Activated naive CD8-positive, alpha-beta T cell treated with anti-CD3 and anti-CD28 coated beads, Interleukin-2, amount 10 ng/mL, durations not matched to agents 7 days and 5 days (primary cell): Measurements from ENCODE around the gene RPS5. TPM values are rescaled to one million over a fixed set of nuclear protein-coding genes. Genes with fewer than 3 reads are reported as not detected.

Experiments
- ATAC-seq: fragments of 150-1000 bp; cut with Tn5 transposase; one replicate; pipeline ENCODE4 v1.10.0; 2021; ENCODE audit warnings: low read depth, moderate library complexity
- POLR2A ChIA-PET: fragments of 350-600 bp; sonication (Branson Sonifier 250); formaldehyde crosslinking; loops from one replicate; lab custom pipeline; 2021; ENCODE audit warnings: antibody characterized with exemption; lab: Charles Lee
- DNase-seq: peaks from one replicate; pipeline ENCODE4 v3.0.0; 2021
- H3K27ac Mint-ChIP-seq: one replicate; pipeline ENCODE4 v1.8.0; 2022; ENCODE audit warnings: mild to moderate bottlenecking, mixed read lengths
- H3K27me3 Mint-ChIP-seq: one replicate; pipeline ENCODE4 v1.8.0; 2022; ENCODE audit warnings: mild to moderate bottlenecking, moderate library complexity, mixed read lengths
- H3K36me3 Mint-ChIP-seq: one replicate; pipeline ENCODE4 v1.8.0; 2021; ENCODE audit warnings: mild to moderate bottlenecking, mixed read lengths
- H3K4me1 Mint-ChIP-seq: one replicate; pipeline ENCODE4 v1.8.0; 2021; ENCODE audit warnings: mixed read lengths
- H3K4me3 Mint-ChIP-seq: one replicate; pipeline ENCODE4 v1.8.0; 2022; ENCODE audit warnings: mild to moderate bottlenecking, moderate library complexity, mixed read lengths
- H3K9me3 Mint-ChIP-seq: one replicate; pipeline ENCODE4 v1.8.0; 2021; ENCODE audit warnings: mixed read lengths
- total RNA-seq, 2 experiments: library from RNA; stranded (reverse); gene quantifications; one replicate each; pipeline ENCODE4 v1.2.3, GENCODE V29; 2021

RPS5 gene
- total RNA-seq, 2 experiments from 2014 or later = 1,038 to 1,039 TPM

DNA sequence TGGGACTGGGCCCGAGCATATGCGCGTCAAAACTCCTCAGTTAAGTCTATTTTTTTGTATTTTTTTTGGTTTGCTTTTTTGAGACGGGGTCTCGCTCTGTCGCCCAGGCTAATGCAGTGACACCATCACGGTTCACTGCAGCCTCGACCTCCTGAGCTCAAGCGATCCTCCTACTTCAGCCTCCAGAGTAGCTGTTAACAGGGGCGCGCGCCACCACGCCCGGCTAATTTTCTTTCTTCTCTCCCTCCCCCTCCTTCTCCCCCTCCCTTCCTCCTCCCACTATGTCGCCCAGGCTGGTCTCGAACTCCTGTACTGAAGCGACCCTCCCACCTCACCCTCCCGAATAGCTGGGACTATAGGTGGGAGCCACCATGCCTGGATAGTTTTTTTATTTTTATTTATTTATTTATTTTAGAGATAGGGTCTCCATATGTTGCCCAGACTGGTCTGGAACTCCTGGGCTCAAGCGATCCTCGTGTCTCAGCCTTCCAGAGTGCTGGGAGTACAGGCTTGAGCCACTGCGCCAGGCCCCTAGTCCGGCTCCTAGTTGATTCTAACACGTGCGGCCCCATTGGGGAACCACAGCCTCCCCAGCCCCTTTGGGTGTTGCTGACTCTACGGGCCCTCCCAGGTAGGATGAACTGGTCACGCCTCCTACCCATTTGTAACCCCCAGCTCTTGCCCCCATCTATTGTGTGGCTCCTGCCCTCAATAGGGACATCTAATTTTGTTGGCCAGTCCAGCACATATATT lies 5.4 kb upstream of the RPS5 start:
- Mint-ChIP-seq H3K9me3 (no peaks in the 10 kb centered on the region), H3K4me3 (peak overlapping the region; percentile 92), H3K27ac (peak overlapping the region; percentile 90), H3K36me3 (no peaks in the 10 kb centered on the region), H3K27me3 (no peaks in the 10 kb centered on the region), H3K4me1 (peaks cover 19% of the 10 kb centered on the region)
- POLR2A ChIA-PET = interaction anchor here (0.6 to 4.2 kb wide), 9 partner anchors 11 to 419 kb away, joined by 3 to 34 read pairs (median 4); partner anchors contain the start of genes ZNF274, ZNF497 and ZNF584
- DNase-seq = no peak
- ATAC-seq = no peak

DNA sequence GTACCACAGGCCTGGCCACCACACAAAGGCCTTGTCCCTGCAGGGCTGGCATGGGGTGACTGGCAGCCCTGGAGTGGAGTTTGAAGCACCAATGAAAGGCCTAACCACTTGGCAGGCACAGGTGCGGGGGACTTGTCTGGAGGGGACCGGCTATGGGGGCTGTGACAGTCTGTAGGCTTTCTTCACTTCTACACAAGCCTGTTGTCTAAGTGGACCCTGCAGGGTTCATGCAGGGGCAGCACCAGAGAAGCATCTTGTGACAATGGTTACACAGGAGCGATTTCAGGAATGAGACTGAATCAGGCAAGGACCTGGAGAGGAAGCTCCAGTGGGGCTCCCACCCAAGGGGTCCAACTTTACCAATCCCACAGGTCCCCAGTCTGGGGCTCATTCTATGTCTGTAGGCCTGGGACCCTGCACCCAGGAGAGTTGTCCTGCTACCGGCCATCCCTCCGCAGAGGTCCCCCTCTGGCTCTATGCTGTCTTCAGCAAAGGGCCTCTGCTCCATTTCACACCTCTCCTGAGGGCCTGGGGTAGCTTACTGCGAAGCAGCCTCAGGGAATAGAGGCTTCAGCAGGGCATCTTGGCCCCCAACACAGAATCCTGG lies 4.0 kb upstream of the RPS5 start:
- no peak for ATAC-seq
- peak overlapping the region; percentile 48 for H3K27ac Mint-ChIP-seq
- peak overlapping the region; percentile 56 for H3K4me3 Mint-ChIP-seq
- no peak for DNase-seq
- no peaks in the 10 kb centered on the region for H3K27me3 Mint-ChIP-seq
- H3K36me3 Mint-ChIP-seq = peaks cover 3% of the 10 kb centered on the region
- no peaks in the 10 kb centered on the region for H3K9me3 Mint-ChIP-seq
- POLR2A ChIA-PET = interaction anchor here (0.7 to 4.2 kb wide), 2 partner anchors 20 to 27 kb away, joined by 3 to 34 read pairs; partner anchors contain the start of gene ZNF497
- H3K4me1 Mint-ChIP-seq = peaks cover 25% of the 10 kb centered on the region

DNA sequence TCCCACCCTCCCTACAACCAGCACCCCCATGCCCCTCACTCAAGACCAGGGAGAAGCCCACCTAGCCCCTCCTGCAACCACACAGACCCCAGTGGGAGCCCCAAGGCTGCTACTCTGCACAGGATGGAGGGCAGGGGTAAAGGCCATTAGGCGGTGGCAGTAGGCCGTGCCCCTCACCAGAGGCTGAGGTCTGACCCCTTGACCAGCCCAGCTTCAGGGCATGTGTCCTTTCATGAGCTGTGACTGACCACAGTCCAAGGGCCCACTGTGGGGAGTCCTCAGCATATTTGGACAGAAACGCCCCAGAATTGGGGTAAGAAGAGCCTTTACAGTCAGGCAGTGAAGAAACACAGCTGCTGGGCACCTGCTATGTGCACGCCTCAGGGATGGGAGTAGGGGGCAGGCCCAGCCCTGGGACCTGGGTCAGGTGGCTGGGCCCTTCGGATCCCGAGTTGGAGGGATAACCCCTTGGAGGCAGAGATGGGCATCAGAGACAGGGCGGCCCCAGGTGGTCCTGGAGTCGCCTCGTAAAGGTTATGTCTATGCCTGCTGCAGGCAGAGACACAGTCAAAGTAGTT lies 1.7 kb upstream of the RPS5 start:
- H3K4me3 Mint-ChIP-seq = peak overlapping the region; percentile 96
- no peaks in the 10 kb centered on the region for H3K27me3 Mint-ChIP-seq
- POLR2A ChIA-PET = interaction anchor here (0.8 to 3.0 kb wide), 3 partner anchors 23 to 135 kb away, joined by 3 to 20 read pairs (median 5); partner anchors contain the start of gene ZNF497
- H3K9me3 Mint-ChIP-seq = no peaks in the 10 kb centered on the region
- ATAC-seq (no peak), DNase-seq (no peak)
- peak overlapping the region; percentile 96 for H3K27ac Mint-ChIP-seq
- peaks cover 11% of the 10 kb centered on the region for H3K36me3 Mint-ChIP-seq
- H3K4me1 Mint-ChIP-seq = peaks cover 27% of the 10 kb centered on the region

DNA sequence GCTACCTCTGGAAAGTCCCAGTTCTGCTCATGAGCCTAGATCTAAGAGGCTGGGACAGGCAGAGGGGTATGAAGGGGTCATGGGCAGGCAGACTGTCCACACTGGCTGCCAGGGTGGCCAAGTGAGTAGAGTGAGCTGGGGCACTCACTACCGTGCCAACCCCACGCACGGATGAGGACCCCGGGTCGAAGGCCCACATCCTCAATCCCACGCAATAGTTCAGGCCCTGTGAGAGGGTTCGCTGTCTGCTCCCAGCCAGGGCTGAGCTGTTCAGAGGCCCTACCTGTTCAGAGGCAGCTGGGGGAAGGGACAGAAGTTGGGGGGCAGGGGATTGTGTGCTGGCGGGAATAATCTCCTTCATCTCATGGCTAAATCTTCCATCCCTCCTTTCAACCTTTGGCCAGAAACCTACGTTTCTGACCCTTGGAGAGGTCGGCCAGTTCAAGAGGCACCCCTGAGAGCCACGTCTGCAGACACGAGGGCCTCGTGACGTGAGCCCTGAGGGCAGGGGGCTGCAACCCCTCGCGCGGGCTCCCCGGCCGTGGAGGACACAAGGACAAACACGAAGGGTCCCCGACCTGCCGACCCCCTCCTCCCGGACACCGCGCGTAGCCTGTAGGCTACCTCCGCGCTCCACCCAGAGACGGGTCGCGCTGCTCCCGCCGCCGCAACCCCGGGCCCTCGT lies 1.0 kb upstream of the RPS5 start:
- peaks cover 15% of the 10 kb centered on the region for H3K36me3 Mint-ChIP-seq
- no peaks in the 10 kb centered on the region for H3K27me3 Mint-ChIP-seq
- H3K4me3 Mint-ChIP-seq = peak overlapping the region; percentile 96
- no peak for ATAC-seq
- POLR2A ChIA-PET = interaction anchor here (0.6 to 3.0 kb wide), 6 partner anchors 23 to 134 kb away, joined by 3 to 20 read pairs (median 4); partner anchors contain the start of gene ZNF497
- H3K9me3 Mint-ChIP-seq = no peaks in the 10 kb centered on the region
- peak overlapping the region; percentile 96 for H3K27ac Mint-ChIP-seq
- no peak for DNase-seq
- peaks cover 32% of the 10 kb centered on the region for H3K4me1 Mint-ChIP-seq

DNA sequence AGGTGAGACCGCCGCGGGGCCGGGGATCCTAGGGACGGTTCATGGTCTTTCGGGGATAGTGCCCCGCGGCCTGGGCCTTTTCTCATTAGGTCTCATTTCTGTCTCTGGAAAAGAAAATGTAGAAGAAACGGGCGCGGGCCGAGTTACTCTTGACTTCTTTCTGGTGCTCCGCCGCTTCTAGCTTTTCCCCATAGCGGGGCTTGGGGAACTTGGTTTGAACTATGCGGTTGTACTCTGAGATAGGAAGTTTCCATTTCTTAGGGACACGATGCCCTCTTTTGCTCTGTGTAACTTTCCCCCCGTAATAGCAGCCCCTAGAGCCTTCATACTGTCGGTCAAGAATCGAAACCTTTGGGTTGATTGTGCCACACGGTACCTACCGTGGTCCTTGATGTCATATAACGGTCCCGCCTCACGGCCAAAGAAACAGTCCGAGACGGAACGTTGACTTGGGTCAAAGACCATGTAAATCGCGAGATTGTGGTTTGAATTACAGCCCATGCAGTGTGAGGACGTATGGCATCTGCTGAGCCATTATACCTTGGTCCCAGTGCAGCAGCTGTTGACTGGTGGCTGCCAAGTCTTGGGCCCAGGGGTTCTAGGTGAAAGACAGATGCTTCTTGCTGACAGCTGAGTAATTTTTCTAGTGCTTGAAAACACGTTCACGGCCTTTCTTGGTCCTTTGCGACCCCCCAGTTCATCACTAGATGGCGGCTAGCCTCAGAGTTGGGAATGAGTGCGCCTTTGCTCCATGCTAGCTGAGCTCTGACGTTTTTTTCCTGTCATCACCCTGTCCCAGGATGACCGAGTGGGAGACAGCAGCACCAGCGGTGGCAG lies 487 bp downstream of the RPS5 start:
- POLR2A ChIA-PET = interaction anchor here (0.5 to 3.0 kb wide), 4 partner anchors 8 to 70 kb away, joined by 3 to 20 read pairs (median 6); partner anchors contain the start of genes RNF225 and ZNF497
- Mint-ChIP-seq H3K4me3 (peak overlapping the region; percentile 96), H3K27me3 (no peaks in the 10 kb centered on the region), H3K9me3 (no peaks in the 10 kb centered on the region), H3K36me3 (peaks cover 18% of the 10 kb centered on the region), H3K27ac (peak overlapping the region; percentile 96), H3K4me1 (peaks cover 29% of the 10 kb centered on the region)
- ATAC-seq (no peak), DNase-seq (no peak)

DNA sequence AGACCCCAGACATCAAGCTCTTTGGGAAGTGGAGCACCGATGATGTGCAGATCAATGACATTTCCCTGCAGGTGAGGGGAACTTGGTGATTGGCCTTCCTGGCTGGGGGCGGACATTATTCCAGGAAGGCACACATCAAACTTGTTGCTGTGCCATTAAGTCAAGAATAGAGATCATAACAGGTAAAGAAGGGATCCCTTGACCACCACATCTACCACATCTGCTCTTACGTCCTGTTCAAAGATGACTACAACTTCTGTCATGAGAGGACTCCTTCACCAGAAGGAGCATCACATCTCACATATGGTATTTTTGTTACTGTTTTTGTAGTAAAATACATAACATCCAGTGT lies 1.1 kb downstream of the RPS5 start:
- Mint-ChIP-seq H3K9me3 (no peaks in the 10 kb centered on the region), H3K4me1 (peaks cover 32% of the 10 kb centered on the region), H3K36me3 (peaks cover 23% of the 10 kb centered on the region), H3K27me3 (no peaks in the 10 kb centered on the region), H3K27ac (peak overlapping the region; percentile 96), H3K4me3 (peak overlapping the region; percentile 96)
- DNase-seq = no peak
- ATAC-seq = no peak
- POLR2A ChIA-PET = interaction anchor here (1.8 kb wide), 1 partner anchor 42 kb away, joined by 5 read pairs; no protein-coding TSS in a partner anchor

DNA sequence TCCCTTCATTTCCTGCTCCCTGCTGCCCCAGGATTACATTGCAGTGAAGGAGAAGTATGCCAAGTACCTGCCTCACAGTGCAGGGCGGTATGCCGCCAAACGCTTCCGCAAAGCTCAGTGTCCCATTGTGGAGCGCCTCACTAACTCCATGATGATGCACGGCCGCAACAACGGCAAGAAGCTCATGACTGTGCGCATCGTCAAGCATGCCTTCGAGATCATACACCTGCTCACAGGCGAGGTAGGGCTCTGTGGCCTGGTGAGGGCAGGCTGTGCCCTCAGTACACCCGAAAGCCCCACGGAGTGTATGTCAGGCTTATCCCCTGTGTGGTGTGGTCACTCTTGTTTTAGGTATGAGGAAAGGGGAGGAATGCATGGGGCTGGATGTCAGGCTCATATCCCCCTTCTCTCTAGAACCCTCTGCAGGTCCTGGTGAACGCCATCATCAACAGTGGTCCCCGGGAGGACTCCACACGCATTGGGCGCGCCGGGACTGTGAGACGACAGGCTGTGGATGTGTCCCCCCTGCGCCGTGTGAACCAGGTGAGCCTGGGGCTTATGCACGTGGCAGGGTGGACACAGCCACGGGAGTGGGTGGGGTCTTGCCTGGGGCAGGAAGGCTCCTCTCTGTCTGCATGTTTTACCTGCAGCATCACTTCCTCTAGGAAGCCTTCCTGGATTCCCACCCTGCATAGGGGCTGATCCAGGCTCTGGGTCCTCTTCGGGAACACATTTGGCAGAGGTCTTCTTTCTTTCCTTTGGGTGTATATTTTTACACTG lies 6.1 kb downstream of the RPS5 start:
- Mint-ChIP-seq H3K4me3 (no peak overlapping the region), H3K27ac (no peak overlapping the region), H3K27me3 (peaks cover 5% of the 10 kb centered on the region), H3K36me3 (peaks cover 34% of the 10 kb centered on the region), H3K4me1 (peaks cover 26% of the 10 kb centered on the region), H3K9me3 (no peaks in the 10 kb centered on the region)
- ATAC-seq (no peak), DNase-seq (no peak)
- POLR2A ChIA-PET = interaction anchor here (1.0 kb wide), 1 partner anchor 12 kb away, joined by 3 read pairs; the partner anchor contains the start of gene ZNF837

DNA sequence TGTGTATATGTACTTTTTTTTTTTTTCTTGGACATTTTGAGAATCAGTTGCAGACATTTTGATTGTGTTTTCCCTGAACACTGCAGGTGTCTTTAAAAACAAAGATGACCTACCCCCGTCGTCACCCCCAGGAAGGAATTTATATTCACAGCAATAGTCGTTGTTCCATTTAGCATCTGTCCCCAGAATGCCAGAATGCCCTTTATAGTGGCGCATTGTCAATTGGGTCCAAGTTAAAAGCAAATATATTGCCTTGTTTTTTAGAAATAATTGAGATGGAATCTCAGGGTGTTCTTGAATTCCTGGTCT lies 6.6 kb downstream of the RPS5 start:
- ATAC-seq (no peak), DNase-seq (no peak)
- H3K4me1 Mint-ChIP-seq = peaks cover 24% of the 10 kb centered on the region
- H3K27ac Mint-ChIP-seq = no peak overlapping the region
- H3K36me3 Mint-ChIP-seq = peaks cover 34% of the 10 kb centered on the region
- no peak overlapping the region for H3K4me3 Mint-ChIP-seq
- POLR2A ChIA-PET = no interaction called here
- H3K9me3 Mint-ChIP-seq = no peaks in the 10 kb centered on the region
- peaks cover 9% of the 10 kb centered on the region for H3K27me3 Mint-ChIP-seq

DNA sequence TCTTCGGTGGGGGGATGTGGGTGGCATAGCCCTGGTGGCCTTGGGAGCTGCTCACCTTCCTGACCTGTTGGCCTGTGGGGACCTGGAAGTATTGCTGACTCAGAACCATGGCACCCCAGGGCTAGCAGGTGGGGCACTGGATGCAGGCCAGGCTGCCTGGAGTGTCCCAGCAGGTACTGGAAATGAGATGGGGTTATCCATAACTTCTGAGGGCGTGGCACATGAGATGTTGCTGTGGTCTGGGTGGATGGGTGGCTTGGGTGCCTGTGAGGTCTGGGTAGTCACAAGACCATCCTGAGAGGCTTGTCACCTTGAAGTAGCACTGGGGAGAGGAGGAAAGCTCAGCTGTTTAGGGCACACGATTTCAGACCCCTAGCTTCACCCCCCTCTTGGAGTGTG lies 7.8 kb downstream of the RPS5 start:
- Mint-ChIP-seq H3K4me1 (peaks cover 18% of the 10 kb centered on the region), H3K4me3 (no peak overlapping the region), H3K27me3 (peaks cover 9% of the 10 kb centered on the region), H3K27ac (no peak overlapping the region), H3K36me3 (peaks cover 28% of the 10 kb centered on the region), H3K9me3 (no peaks in the 10 kb centered on the region)
- POLR2A ChIA-PET = no interaction called here
- DNase-seq (no peak), ATAC-seq (no peak)

DNA sequence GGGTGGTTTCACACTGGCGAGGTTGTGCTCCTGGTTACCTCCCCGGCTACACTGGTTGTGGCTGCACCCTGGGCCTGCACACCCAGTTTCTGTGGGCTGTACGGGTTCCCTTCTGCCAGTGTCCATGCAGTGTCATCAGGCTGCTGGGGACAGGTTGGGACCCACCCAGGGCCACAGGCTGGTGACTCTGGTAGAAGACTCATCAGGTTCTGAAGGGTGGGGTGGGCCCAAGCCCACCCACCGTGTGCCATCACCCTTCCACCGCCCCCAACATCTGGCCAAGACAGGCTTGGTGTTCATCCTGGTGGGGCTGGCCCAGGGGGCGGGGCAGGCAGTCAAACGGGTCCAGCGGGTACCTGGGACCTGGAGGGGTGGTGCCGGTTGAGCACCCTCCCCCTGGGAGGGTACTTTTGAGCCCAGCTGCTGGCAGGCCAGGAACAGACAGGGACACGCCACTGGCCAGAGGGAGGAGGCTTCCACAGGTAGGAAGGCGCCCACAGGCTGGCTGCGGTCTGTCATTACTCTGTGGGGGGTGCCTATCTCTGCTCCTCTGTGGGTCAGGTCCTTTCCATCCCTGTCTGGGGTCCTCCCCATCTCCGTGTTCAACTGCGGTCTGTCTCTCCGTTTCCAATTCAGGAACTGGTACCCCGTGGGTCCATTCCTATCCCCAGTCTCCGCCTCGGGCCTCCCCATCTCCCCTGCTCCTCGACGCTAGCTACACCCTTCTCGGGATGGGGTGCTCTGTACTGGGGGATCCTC lies 8.3 kb downstream of the RPS5 start, which contains the start of gene RNF225:
RNF225 (plus strand) TSS at position 437 of the 759 bp plus-strand sequence. CDS start 434 bp downstream, outside the sequence.
- Mint-ChIP-seq H3K27ac (no peak within 1 kb of the TSS), H3K36me3 (peaks cover 26% of the 10 kb centered on the region), H3K27me3 (peaks cover 9% of the 10 kb centered on the region), H3K9me3 (no peaks in the 10 kb centered on the region), H3K4me3 (no peak within 1 kb of the TSS), H3K4me1 (peaks cover 17% of the 10 kb centered on the region)
- no peak for ATAC-seq
- POLR2A ChIA-PET = interaction anchor here (0.6 to 1.0 kb wide), 3 partner anchors 8 to 81 kb away, joined by 3 to 7 read pairs (median 3); partner anchors contain the start of genes RPS5, ZNF446 and ZNF497
- DNase-seq = no peak

DNA sequence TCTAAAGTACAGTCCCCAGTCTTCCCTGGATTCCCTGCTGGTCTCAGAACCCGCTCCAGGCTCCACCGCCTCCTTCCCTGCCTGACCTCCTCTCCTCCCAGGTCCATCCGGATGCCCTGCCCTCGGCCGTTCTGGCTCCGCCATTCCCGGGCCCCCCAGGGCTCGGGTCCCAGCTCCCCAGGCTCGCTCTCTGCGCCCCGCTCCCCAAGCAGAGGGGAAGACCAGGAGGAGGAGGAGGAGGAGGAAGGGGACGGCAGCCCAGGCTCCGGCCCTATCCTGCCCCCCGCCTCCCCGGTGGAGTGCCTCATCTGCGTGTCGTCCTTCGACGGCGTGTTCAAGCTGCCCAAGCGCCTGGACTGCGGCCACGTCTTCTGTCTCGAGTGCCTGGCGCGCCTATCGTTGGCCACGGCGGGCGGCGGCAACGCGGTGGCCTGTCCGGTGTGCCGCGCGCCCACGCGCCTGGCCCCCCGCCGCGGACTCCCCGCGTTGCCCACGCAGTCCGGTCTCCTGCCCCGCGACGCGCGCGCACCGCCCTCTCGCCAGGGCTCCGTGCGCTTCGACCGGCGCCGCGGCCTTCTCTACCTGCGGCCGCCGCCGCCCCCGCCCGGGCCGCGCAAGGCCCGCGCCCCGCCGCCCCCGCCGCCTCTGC lies 9.0 kb downstream of the RPS5 start:
- no peak for DNase-seq
- no peak for ATAC-seq
- Mint-ChIP-seq H3K27ac (no peak overlapping the region), H3K4me3 (no peak overlapping the region), H3K9me3 (no peaks in the 10 kb centered on the region), H3K4me1 (peaks cover 14% of the 10 kb centered on the region), H3K27me3 (peaks cover 9% of the 10 kb centered on the region), H3K36me3 (peaks cover 22% of the 10 kb centered on the region)
- POLR2A ChIA-PET = interaction anchor here (0.6 to 1.0 kb wide), 3 partner anchors 9 to 80 kb away, joined by 3 to 7 read pairs (median 3); partner anchors contain the start of genes RPS5, ZNF446 and ZNF497
